Glutamatergic neuron (in vitro differentiated cells): ENCODE data around the gene RAB3C. TPM values are rescaled to one million over a fixed set of nuclear protein-coding genes. Genes with fewer than 3 reads are reported as not detected.
A peak's percentile ranks its signal among the peaks of the same experiment; 100 is the strongest.

ENCODE experiments used
- DNase-seq: peaks from one replicate; pipeline ENCODE4 v3.0.0; 2022
- H3K27ac Mint-ChIP-seq: one replicate; pipeline ENCODE4 v1.8.0; 2020; ENCODE audit warnings: mild to moderate bottlenecking, mixed read lengths, inconsistent platforms; ENCODE audit not compliant: unreplicated experiment
- H3K27me3 Mint-ChIP-seq: one replicate; pipeline ENCODE4 v1.8.0; 2020; ENCODE audit warnings: mild to moderate bottlenecking, moderate library complexity, mixed read lengths, inconsistent platforms; ENCODE audit not compliant: unreplicated experiment
- H3K36me3 Mint-ChIP-seq: one replicate; pipeline ENCODE4 v1.8.0; 2020; ENCODE audit warnings: mild to moderate bottlenecking, mixed read lengths, inconsistent platforms; ENCODE audit not compliant: unreplicated experiment
- H3K4me1 Mint-ChIP-seq: one replicate; pipeline ENCODE4 v1.8.0; 2020; ENCODE audit warnings: mild to moderate bottlenecking, low read depth, mixed read lengths, inconsistent platforms; ENCODE audit not compliant: unreplicated experiment
- H3K4me3 Mint-ChIP-seq: one replicate; pipeline ENCODE4 v1.8.0; 2020; ENCODE audit warnings: mild to moderate bottlenecking, mixed read lengths, inconsistent platforms; ENCODE audit not compliant: unreplicated experiment
- H3K9me3 Mint-ChIP-seq: one replicate; pipeline ENCODE4 v1.8.0; 2020; ENCODE audit warnings: mild to moderate bottlenecking, moderate library complexity, mixed read lengths, inconsistent platforms; ENCODE audit not compliant: unreplicated experiment
- CTCF ChIP-seq: fragments of 200-600 bp; sonication (generic); IDR thresholded peaks from one replicate; pipeline ENCODE4 v1.5.0; 2021; ENCODE audit not compliant: partially characterized antibody, unreplicated experiment
- total RNA-seq: library from RNA; stranded (reverse); fragmentation: NEBNext Ultra II Directional; extraction: Animal tissue kit (Norgen Biotek cat#: 25700); gene quantifications from one replicate; pipeline ENCODE4 v1.2.1, GENCODE V29; 2021; ENCODE audit not compliant: unreplicated experiment

RAB3C gene
- total RNA-seq, 1 donor from 2014 or later, result 36.2 TPM

- Mint-ChIP-seq H3K27me3 (peaks cover 2% of the 10 kb centered on the region), H3K4me3 (no peak overlapping the region), H3K9me3 (peaks cover 6% of the 10 kb centered on the region), H3K27ac (no peak overlapping the region), H3K36me3 (peaks cover 14% of the 10 kb centered on the region), H3K4me1 (peaks cover 21% of the 10 kb centered on the region)
- peak; percentile 90 for TF ChIP-seq CTCF
- DNase-seq, result peak; percentile 66
These were observed 303.7 kb downstream of the RAB3C start for GRCh38 chr5:58886315-58887207.

- no peak overlapping the region for H3K4me3 Mint-ChIP-seq
- peaks cover 14% of the 10 kb centered on the region for H3K36me3 Mint-ChIP-seq
- H3K27me3 Mint-ChIP-seq, result peaks cover 3% of the 10 kb centered on the region
- H3K4me1 Mint-ChIP-seq, result peaks cover 23% of the 10 kb centered on the region
- TF ChIP-seq CTCF, result no peak
- H3K9me3 Mint-ChIP-seq, result peaks cover 6% of the 10 kb centered on the region
- H3K27ac Mint-ChIP-seq, result no peak overlapping the region
- no peak for DNase-seq
These were observed 304.4 kb downstream of the RAB3C start for GRCh38 chr5:58887311-58887710.

DNA sequence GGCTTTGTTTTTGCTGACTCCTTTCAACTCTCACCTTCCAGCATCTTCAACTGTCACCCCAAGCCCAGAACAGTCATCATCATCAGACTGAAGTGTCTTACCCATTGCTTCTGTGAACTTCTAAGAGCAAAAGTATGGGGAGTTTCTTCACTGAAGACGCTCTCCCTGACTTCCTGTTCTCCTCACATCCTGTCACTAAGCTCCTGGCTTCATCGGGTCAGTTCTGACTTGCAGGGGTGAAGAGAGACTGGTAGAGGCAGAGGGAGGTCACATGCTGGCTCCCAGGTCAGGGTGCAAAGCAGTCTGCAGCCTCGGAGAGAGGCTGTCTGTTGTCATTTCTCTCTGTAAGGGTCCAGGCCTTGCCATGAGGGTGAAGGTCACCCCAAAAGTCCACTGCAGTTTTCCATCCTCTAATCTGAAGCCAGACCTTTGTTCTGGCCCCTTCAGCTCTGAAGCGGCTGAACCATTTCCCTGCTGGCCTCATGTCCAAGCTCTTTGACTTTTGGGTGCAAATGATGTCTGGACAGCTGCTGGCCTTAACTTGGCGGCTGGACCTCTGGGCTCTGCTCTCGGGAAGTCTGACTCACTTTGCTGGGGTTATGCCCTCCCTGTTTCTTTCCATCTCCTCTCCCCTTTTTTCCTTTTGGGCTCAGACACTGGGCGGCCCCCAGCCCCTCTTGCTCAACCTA lies 305.0 kb downstream of the RAB3C start:
- no peak for TF ChIP-seq CTCF
- Mint-ChIP-seq H3K36me3 (peaks cover 14% of the 10 kb centered on the region), H3K4me1 (peaks cover 23% of the 10 kb centered on the region), H3K27me3 (peaks cover 3% of the 10 kb centered on the region), H3K9me3 (peaks cover 6% of the 10 kb centered on the region), H3K27ac (no peak overlapping the region), H3K4me3 (no peak overlapping the region)
- DNase-seq, result no peak

- H3K9me3 Mint-ChIP-seq, result peaks cover 13% of the 10 kb centered on the region
- H3K4me1 Mint-ChIP-seq, result peaks cover 29% of the 10 kb centered on the region
- no peak for TF ChIP-seq CTCF
- H3K27me3 Mint-ChIP-seq, result peaks cover 10% of the 10 kb centered on the region
- peaks cover 9% of the 10 kb centered on the region for H3K36me3 Mint-ChIP-seq
- no peak overlapping the region for H3K4me3 Mint-ChIP-seq
- DNase-seq, result no peak
- H3K27ac Mint-ChIP-seq, result peak overlapping the region; percentile 99
These were observed 307.4 kb downstream of the RAB3C start for GRCh38 chr5:58890265-58890664.

- Mint-ChIP-seq H3K4me3 (peak overlapping the region; percentile 83), H3K36me3 (peaks cover 9% of the 10 kb centered on the region), H3K4me1 (peaks cover 29% of the 10 kb centered on the region), H3K9me3 (peaks cover 14% of the 10 kb centered on the region), H3K27ac (peak overlapping the region; percentile 99), H3K27me3 (peaks cover 10% of the 10 kb centered on the region)
- no peak for TF ChIP-seq CTCF
- no peak for DNase-seq
These were observed 307.8 kb downstream of the RAB3C start for GRCh38 chr5:58890701-58891085.
